C4-2B (cell line): ENCODE results near the gene DLGAP1.
"Not testable (repeated sequence)": the region's sequence is repeated elsewhere in the genome, so short reads cannot be mapped to it uniquely, and the experiment has no call there.

ENCODE experiments used
- ZFX ChIP-seq: fragments of 450-650 bp; IDR thresholded peaks from 2 replicates; pipeline ENCODE4 v1.6.1; 2017
- TF ChIP-seq, protein P1 (sequence below): fragments of 450-650 bp; conservative IDR thresholded peaks from 2 replicates; pipeline ENCODE4 v1.5.1; 2017; ENCODE audit warnings: mild to moderate bottlenecking

DNA sequence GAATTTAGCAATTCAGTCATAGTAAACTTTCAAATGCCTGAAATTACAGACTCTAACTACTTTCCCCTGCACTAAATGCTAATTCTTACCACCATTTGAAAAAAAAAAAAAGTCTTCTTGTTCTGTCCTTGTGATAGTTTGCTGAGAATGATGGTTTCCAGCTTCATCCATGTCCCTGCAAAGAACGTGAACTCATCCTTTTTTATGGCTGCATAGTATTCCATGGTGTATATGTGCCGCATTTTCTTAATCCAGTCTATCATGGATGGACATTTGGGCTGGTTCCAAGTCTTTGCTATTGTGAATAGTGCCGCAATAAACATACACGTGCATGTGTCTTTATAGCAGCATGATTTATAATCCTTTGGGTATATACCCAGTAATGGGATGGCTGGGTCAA, 420.3 kb downstream of the DLGAP1 start:
- TF ChIP-seq, protein P1, sequence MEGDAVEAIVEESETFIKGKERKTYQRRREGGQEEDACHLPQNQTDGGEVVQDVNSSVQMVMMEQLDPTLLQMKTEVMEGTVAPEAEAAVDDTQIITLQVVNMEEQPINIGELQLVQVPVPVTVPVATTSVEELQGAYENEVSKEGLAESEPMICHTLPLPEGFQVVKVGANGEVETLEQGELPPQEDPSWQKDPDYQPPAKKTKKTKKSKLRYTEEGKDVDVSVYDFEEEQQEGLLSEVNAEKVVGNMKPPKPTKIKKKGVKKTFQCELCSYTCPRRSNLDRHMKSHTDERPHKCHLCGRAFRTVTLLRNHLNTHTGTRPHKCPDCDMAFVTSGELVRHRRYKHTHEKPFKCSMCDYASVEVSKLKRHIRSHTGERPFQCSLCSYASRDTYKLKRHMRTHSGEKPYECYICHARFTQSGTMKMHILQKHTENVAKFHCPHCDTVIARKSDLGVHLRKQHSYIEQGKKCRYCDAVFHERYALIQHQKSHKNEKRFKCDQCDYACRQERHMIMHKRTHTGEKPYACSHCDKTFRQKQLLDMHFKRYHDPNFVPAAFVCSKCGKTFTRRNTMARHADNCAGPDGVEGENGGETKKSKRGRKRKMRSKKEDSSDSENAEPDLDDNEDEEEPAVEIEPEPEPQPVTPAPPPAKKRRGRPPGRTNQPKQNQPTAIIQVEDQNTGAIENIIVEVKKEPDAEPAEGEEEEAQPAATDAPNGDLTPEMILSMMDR, result not testable (repeated sequence)
- TF ChIP-seq ZFX, result not testable (repeated sequence)
